Stimulated activated CD8-positive, alpha-beta memory T cell treated with anti-CD3 and anti-CD28 coated beads, Interleukin-15, amount 100 ng/mL, for 24 hours (primary cell): ENCODE data around the gene MAPKBP1.

Source experiments
- DNase-seq: peaks from one replicate; pipeline ENCODE4 v3.0.0-alpha.2; 2020; ENCODE audit warnings: low read depth

Gene MAPKBP1

DNA sequence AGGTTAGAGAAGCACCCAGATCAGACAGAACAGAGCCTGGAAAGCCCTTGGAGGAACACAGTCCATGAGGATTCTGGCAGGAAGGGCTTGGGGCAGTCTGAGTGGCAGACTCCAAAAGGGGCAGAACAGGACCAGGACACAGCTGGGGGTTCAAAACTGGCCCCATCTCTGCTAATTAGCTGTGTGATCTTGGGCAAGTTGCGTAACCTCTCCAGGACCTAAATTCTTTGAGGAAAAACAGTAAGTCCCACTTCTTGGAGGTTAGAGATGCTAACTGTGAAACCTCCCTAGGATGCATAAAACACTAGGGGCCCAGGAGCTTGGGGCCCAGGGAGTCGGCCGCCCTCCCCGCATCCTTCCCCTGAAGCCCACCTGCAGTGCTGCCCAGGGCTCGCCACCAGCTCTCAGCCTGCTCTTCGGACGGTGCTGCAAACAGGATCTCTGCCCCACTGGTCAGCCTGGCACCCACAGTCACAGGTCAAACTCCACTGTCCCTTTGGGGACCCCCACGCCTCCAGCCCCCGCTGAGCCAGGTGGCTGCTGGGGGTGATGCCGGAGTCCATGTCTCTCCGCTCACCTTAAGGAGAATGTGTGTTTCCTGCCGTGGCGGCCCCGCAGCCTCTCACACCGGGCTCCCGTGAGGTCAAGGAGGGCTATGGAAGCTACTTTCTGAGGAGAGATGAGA, 76.3 kb downstream of the MAPKBP1 start:
- DNase-seq, result no peak

DNA sequence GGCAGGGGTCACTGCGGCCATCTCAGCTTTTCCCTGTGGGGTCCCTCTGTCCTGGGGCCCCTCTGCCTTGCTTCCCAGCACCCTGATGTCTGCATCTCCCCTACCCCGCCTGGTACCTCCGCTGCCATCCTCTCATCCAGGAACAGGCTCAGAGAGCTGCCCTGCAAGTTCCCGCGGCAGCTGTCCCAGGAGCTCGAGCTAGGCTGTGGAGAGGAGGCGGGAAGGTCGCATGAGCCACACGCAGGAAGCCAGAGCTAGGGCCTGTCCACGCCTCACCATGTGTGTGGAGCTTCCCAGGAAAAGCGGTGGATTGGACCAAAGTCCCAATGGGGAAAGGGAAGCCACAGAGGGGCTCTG, 76.9 kb downstream of the MAPKBP1 start:
- DNase-seq, result no peak

GRCh38 chr15:41851755-41852370, 77.6 kb downstream of the MAPKBP1 start:
- no peak for DNase-seq

DNA sequence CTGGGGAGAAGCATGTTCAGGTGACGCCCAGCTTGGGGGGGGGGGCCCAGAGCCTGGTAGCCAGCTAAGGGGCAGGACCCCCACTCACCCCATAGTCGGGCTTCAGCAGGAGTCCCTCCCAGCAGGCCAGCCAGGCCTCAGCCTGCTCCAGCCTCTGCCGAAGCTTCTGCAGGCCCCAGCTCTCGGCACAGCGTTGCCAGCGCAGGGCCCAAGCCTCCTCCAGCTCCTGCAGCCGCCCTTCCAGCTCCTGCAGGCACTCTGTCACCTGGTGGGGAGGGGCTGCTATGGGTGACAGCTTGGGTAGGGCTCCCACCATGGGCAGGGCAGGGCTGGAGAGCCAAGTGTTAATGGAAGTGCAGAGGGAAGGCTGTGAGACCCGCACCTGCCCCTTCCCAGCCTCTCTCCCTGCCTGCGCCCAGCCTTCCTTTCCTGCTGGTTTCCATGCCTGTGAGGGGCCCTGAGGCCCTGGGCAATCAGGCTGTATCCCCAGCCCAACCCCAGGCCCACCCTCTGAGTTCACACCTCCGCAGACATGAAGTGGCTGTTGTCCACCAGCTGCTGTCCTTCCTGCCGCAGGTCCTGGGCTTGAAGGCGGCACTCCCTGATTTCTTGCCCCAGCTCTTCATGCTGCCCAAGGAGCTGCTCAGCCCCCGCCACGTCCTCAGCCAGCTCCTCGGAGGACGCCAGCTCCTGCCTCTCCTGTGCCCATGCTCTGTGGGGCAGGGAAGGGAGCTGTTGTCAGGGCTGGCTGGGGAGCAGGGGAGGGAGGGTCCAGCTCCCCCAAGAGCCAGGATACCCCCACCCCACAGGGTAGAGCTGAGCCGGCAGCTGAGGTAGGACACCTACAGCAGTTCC, 78.7 kb downstream of the MAPKBP1 start:
- DNase-seq, result no peak

GRCh38 chr15:41853831-41854230, 79.5 kb downstream of the MAPKBP1 start:
- no peak for DNase-seq

- no peak for DNase-seq
Observed at GRCh38 chr15:41854443-41854842, 80.2 kb downstream of the MAPKBP1 start.

GRCh38 chr15:41855261-41855961, 81.1 kb downstream of the MAPKBP1 start:
- no peak for DNase-seq

DNA sequence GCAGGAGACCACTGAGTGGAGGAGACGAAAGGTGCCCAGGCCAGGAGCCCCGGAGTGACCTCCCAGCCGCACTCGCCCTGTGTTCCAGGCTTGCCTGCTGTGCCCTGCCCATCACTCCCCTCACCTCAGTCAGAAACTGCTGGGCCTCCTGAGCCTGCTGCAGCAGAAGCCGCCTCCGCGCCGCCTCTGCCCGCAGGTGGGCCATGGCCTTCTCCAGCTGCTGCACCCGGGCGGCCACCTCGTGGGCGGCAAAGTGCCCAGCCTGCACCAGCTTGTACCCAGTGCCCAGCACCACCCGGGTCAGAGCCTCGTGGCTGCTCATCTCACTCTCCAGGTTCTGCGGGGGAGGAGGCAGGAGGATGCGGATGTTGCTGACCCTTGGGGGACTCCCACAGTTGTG, 82.0 kb downstream of the MAPKBP1 start:
- no peak for DNase-seq

- DNase-seq, result no peak
Observed at GRCh38 chr15:41856716-41857115, 82.4 kb downstream of the MAPKBP1 start.

DNA sequence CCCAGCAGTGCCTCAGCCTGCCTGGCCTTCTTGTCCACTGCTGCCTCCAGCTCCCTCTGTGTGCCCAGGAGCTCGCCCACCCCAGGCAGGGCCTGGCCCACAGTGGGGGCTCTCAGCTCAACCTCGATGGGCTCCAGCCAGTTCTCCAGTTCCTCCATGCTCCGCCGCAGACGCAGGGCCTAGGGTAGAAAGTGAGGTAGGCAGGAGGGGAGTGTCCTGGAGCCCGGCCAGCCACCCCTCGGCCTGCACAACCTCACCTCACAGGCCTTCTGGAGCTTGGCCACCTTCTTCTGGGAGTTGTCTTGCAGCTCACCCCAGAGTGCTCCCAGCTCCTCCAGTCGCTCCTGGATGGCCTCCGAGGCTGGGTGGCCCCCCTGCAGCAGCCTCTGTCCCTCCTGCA, 83.0 kb downstream of the MAPKBP1 start:
- DNase-seq, result no peak

DNA sequence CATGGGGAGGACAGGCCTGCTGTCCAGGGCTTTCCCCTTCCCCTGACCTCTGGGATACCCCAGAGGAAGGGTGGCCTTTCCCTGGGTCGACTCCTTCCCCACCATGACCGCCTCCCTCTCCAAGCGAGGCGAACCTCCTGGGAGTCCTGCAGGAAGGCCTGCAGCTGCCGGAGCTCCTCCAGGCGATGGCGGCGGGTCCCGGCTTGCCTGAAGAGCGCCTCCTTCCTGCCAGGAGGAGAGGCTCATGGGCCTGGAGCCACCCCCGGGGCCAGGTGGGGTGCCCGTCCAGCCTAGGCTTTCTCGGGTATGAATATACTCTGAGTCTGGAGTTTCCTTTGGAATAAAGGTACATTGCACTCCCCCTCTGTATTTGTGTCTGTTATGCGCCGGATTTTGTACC, 84.5 kb downstream of the MAPKBP1 start:
- DNase-seq, result no peak

DNA sequence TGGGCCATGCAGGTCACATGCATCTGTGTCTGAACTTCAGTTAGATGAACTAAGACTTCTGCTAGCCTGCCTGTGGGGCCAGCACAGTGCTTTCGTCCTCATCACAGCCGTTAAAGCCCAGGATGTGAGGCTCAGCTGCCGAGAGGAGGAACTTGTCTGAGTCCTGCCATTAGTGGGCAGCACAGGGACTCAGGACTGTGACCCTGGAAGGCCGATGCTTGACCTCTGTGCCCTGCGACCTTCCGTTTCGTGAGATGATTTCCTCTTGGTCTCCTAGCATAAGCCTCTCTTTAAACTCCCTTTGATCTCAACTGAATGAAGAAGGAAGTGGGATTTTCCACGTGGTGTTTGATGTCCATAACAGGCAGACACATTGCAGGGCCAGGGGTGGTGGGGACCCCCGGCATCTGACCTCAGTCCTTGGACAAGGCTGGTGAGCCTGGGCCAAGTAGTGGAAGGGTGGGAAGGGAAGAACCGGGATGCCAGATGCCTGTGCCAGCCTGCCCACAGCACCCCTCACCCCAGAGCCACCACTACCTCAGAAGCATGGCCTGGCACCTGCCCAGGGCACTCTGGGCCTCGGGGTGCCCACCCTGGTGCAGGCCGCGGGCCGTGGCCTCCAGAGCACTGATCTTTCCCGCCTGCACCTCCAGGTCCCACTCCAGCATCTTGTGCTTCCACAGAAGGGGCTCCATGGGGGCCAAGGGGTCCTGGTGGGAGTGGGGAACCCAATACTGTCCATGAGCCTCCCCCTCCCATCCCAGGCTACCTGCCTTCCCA, 86.0 kb downstream of the MAPKBP1 start:
- no peak for DNase-seq

- no peak for DNase-seq
Observed at GRCh38 chr15:41861736-41862356, 87.6 kb downstream of the MAPKBP1 start.

DNA sequence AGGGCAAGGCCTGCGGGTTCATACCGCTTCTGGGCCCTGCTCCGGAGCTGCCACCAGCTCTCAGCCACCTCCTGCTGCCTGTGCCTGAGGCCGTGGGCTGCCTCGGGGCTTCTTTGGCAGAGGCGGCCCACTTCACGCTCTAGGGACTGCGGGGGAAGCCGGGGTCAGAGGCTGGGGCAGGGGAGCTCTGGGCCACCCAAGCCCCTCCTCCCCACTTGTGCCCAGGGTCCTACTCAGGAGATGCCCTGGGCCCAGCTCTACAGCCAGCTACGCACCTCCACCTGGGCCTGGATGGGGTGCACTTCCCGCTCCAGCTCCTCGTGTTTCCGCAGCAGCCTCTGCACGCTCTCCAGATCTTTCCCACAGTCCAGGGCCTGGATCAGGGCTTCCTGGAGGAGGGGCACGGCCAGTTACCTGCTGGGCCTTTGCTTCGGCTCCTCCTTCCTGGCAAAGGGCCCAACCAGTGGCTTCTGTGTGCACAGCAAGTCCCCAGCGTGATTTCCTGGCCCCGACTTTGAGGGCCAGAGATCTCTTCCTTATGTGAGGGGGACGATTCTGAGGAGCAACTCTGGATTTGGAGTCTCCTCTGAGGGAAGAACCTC, 88.3 kb downstream of the MAPKBP1 start:
- DNase-seq, result no peak

DNA sequence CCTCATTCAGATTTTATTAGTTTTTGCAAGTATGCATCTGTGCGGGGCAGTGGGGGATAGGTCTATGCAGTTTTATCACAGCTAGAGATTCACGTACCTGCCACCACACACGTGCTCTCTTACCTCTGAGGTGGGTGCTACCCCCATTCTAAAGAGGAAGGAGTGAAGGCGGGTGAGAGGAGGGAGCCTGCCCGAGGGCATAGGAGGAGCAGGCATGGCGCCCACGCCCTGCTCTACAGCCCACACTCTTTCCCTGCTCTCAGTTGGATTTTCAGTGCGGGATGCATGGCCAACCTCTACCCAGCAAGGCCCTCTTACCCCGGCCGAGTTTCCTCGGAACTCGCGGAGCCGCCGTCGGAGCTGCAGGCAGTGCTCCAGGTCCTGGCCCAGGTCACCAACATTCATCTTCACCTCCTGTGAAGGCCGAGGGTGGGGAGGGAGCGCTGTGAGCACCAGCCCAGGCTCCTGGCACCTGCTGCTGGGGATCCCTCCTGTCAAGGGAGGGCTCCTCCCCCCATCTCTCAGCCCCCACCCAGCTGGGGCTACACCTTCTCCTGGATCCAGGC, 91.3 kb downstream of the MAPKBP1 start:
- no peak for DNase-seq

GRCh38 chr15:41866263-41866703, 92.0 kb downstream of the MAPKBP1 start:
- DNase-seq, result no peak

DNA sequence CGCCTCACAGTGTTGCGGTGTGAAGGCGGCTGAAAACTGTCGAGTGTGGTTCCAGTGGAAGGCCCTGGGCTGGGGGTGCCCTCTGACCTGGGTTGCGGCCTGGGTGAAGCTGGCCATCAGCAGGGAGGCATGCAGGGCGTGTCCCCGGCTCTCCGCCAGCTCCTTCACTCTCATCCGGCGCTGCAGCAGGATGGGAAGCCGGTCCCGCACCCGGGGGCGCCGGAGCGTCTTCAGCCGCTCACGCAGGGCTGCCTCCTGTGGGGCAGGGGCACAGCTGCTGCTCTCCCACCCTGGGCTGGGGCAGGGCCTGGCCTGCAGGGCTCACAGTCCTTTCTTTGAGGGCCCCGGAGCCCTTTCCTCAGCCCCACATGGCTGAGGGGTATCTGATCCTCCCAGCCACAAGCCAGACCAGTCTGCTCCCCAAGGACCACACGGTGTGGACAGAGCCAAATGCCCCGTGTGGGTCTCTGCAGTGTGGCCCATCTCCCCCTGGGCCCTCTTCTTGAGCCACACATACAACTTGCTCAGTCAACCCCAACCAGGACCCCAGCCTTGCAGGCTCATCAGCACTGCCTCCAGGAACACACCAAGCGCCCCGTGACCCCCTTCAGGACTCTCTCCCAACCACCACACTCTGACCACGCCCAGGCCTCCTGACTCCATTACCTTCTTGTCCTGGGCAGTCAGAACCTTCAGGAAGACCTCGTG, 92.7 kb downstream of the MAPKBP1 start:
- DNase-seq, result no peak

DNA sequence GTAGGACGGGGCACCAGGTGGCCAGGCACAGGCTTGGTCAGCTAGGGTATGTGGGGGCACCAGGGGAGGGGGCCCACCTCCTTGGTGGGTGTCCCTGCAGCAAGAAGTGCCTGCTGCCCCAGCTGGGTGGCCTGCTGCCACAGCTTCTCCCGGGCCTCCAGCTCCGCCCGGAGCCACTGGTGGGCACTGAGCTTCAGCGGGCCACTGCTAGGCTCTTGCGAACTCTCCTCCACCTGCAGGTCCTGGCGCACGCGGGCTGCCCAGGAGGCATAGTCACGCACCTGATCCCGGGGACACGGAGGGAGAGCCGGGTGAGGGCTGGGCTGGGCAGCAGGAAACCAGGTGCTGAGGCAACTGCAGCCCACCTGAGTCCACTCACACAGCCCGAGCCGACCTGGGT, 94.0 kb downstream of the MAPKBP1 start:
- DNase-seq, result no peak

DNA sequence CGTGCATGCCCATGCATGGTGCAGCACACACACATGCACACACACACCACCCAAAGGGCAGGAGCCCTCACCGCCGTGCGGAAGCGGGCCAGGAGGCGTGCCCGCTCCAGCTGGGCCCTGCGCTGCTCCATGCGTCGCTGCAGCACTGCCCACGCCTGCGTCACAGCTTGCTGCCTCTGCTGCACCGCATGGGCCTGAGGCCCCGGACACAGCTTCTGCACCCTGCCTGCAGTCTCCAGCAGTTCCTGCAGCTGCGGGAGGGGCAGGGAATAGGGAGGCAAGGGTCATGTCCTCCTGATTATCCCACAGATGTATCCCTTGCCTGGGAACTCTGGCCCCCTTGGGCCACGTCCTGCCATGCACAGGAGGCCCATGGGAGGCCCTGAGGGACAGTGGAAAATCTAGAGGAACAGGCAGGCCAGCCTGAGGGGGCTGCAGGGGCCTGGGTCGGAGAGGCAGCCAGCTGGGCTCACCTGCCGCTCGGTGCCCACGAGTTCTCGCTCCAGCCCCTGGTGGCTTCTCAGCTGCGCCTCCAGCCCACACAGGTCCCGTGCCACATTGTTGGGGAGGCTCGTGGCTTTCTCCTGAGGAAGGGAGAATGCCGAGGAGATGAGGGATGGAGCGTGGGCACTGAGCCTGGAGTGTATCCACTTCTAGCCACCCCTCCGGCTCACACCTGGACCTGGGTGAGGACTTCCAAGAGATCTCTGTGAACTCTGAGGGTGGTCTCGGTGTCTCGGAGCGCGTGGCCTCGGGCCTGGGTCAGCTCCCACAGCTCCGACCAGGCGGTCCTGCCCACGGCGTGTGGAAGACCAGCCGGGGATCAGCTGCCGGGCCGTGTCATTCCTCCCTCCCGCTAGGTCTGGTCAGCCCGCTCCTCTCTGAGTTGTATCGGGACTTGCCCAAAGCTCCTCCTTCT, 95.7 kb downstream of the MAPKBP1 start:
- DNase-seq, result no peak
